ENCODE results near the gene INO80B. TPM values are rescaled to one million over a fixed set of nuclear protein-coding genes. Genes with fewer than 3 reads are reported as not detected.

The INO80B gene
- total and polyA plus RNA-seq, 9 of the 15 experiments (the other 6 are each of a cell fraction or from before 2014, with no cell fraction given): 0.41 to 22.6 (median 9.0) TPM

DNA sequence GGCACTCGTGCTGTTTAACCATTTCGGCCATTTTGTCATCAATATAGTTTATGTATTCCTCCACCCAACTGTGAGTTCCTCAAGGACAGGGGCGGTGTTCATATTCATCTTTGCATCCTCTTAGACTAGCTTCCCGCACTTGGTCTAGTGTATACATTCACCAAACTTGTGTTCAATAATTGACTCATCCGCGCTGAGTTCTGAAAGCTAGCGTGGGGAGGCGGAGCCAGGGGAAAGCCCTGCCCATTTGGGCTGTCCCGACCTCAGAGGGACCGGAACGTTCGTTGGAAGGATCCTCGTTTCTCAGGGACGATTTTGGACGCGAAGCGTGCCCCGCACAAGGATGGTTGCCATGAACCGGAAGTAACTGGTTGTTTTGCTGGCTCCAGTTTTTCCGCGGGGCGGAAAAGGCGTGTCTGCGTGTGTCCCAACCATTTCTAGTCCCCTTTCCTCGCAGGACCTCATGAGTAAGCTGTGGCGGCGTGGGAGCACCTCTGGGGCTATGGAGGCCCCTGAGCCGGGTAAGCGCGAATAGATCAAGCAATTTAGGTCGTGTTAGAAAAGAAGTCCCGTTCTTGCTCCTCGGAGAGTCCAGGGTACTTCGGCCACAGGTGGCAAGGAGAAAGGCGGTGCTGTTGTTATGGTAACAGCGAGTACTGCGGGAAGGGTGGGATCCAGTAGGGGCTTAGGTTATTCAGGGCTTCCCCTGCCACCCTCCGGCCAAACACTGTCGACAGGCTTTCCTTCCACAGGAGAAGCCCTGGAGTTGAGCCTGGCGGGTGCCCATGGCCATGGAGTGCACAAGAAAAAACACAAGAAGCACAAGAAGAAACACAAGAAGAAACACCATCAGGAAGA, at the start of gene INO80B (continued):
- peak; percentile 52; the same call in 1 of the 2 replicates for TF ChIP-seq CHAMP1 (IDR thresholded peaks at IDR 0.05)
- TF ChIP-seq DMBX1 (CRISPR knock-in tag; IDR thresholded peaks at IDR 0.05; ENCODE audit: borderline replicate concordance): peak; percentile 80; the same call in 1 of the 2 replicates
- no peak for TF ChIP-seq ZNF507 (tag; conservative IDR thresholded peaks at IDR 0.05)
- TF ChIP-seq MBD2 (IDR thresholded peaks at IDR 0.05; ENCODE audit: borderline replicate concordance, low read depth): peak; percentile 99
- TF ChIP-seq ZNF830 (CRISPR knock-in tag; IDR thresholded peaks at IDR 0.05): no peak
- TF ChIP-seq TAF15 (IDR thresholded peaks at IDR 0.05; ENCODE audit: low read depth, low read length): no peak
- TF ChIP-seq ESRRA (IDR thresholded peaks at IDR 0.05; ENCODE audit: borderline replicate concordance, low read depth): peak; percentile 73; the same call in 1 of the 2 replicates
- TF ChIP-seq, protein P1, sequence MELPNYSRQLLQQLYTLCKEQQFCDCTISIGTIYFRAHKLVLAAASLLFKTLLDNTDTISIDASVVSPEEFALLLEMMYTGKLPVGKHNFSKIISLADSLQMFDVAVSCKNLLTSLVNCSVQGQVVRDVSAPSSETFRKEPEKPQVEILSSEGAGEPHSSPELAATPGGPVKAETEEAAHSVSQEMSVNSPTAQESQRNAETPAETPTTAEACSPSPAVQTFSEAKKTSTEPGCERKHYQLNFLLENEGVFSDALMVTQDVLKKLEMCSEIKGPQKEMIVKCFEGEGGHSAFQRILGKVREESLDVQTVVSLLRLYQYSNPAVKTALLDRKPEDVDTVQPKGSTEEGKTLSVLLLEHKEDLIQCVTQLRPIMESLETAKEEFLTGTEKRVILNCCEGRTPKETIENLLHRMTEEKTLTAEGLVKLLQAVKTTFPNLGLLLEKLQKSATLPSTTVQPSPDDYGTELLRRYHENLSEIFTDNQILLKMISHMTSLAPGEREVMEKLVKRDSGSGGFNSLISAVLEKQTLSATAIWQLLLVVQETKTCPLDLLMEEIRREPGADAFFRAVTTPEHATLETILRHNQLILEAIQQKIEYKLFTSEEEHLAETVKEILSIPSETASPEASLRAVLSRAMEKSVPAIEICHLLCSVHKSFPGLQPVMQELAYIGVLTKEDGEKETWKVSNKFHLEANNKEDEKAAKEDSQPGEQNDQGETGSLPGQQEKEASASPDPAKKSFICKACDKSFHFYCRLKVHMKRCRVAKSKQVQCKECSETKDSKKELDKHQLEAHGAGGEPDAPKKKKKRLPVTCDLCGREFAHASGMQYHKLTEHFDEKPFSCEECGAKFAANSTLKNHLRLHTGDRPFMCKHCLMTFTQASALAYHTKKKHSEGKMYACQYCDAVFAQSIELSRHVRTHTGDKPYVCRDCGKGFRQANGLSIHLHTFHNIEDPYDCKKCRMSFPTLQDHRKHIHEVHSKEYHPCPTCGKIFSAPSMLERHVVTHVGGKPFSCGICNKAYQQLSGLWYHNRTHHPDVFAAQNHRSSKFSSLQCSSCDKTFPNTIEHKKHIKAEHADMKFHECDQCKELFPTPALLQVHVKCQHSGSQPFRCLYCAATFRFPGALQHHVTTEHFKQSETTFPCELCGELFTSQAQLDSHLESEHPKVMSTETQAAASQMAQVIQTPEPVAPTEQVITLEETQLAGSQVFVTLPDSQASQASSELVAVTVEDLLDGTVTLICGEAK (IDR thresholded peaks at IDR 0.05): peak; percentile 100
- TF ChIP-seq, protein P1 (CRISPR knock-in tag; IDR thresholded peaks at IDR 0.05): no peak
- no peak for TF ChIP-seq ZNF764 (CRISPR knock-in tag; IDR thresholded peaks at IDR 0.05; ENCODE audit: low read depth)
- TF ChIP-seq, protein P2, sequence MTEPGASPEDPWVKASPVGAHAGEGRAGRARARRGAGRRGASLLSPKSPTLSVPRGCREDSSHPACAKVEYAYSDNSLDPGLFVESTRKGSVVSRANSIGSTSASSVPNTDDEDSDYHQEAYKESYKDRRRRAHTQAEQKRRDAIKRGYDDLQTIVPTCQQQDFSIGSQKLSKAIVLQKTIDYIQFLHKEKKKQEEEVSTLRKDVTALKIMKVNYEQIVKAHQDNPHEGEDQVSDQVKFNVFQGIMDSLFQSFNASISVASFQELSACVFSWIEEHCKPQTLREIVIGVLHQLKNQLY (CRISPR knock-in tag; conservative IDR thresholded peaks at IDR 0.05): 0 out of 4 replicates have a peak, but pooled peaks of 1 of the 2 experiments have one; percentile 46
- no peak for TF ChIP-seq SMARCC2 (IDR thresholded peaks at IDR 0.05; ENCODE audit: low read depth)
- TF ChIP-seq COPS2 (conservative IDR thresholded peaks at IDR 0.05): no peak
- TF ChIP-seq ELF4 (CRISPR knock-in tag; IDR thresholded peaks at IDR 0.05): peak; percentile 84; the same call in 1 of the 2 replicates
- TF ChIP-seq CBFB (CRISPR knock-in tag; IDR thresholded peaks at IDR 0.05): peak; percentile 54; the same call in 1 of the 2 replicates

Measured in K562 (cell line).